OCI-M2 (cell line): ENCODE measurements around the gene GTF2F2.

Source experiments
- DNase-seq: peaks from one replicate; lab custom pipeline; 2025; ENCODE audit not compliant: unreplicated experiment; lab: John Stamatoyannopoulos, UW

Gene GTF2F2

GRCh38 chr13:45120967-45121831 lies 889 bp downstream of the GTF2F2 start:
- no peak for DNase-seq

DNA sequence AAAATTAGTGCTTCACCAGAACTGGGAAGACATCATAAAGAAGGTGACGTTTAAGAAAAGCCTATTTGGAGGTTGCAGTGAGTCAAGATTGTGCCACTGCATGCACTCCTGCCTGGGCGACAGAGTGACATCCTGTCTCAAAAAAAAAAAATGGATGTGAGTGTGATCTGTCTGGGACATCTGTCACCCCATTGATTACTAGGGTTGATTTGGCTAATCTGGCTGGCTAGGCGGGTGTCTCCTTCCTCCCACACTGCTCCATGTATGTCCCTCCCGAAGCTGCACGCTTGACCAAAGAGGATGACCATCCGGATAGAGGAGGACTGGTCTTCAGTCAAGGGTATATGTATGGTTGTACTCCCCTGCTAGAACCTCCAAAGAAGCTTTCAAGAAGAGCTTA lies 2.6 kb downstream of the GTF2F2 start:
- DNase-seq, result no peak

- DNase-seq, result no peak
Observed at GRCh38 chr13:45132369-45133064, 12.2 kb downstream of the GTF2F2 start.

GRCh38 chr13:45133396-45134118 lies 13.2 kb downstream of the GTF2F2 start:
- no peak for DNase-seq

GRCh38 chr13:45136741-45137504 lies 16.6 kb downstream of the GTF2F2 start:
- no peak for DNase-seq

DNA sequence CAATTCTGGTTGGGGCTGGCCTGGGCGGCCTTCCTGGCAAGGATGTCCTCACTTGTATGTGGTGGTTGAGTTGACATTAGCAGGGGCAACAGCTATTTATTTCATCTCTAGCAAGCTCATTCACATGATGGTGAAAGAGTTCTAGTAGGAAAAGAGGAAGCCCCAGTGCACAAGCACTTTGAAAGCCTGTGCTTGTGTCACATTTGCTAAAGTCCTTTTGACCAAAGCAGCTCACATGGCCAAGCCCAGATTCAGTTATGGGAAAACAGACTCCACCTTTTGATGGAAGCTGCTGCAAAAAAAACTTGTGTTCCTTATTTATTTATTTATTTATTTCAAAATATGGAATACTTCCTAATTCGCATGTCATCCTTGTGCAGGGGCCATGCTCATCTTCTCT lies 17.2 kb downstream of the GTF2F2 start:
- no peak for DNase-seq

DNA sequence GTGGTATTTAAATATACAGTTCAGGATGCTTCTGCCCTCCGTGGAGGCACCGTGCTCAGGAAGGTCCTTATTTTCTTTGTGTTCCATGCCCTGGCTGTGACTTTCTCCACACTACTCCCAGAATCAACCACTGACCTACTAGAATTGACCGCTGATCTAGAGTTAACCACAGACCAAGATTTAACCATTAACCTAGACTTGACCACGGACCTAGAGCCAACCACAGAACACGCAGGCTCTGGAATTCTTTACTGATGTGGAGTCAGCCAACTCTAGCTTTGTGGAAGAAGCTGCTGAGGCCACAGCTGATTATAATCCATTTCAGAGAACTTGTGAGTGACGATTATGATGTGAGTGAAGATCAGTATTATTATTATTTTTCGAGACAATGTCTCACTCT lies 18.0 kb downstream of the GTF2F2 start:
- DNase-seq, result no peak

DNA sequence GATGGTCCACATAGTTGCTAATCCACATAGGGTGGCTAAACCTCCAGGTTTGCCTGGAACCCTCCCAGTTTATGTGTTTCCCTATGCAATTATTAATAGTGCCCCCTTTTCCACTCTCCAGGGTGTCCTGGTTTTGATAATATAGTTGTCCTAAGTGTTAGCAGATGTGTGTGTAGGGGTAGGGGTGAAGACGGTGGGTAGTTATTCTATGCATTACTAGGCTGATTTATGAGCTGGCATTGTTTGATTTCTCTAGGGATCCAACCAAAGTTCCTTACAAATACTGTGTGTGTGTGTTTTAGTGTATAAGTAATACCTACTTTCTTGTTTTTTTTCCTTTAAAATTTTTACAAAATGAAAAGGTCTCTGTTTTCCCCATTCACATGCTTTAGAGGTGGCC lies 21.1 kb downstream of the GTF2F2 start:
- no peak for DNase-seq

GRCh38 chr13:45142440-45143345 lies 22.4 kb downstream of the GTF2F2 start:
- no peak for DNase-seq

GRCh38 chr13:45143346-45143751 lies 23.0 kb downstream of the GTF2F2 start:
- no peak for DNase-seq

- DNase-seq, result no peak
Observed at GRCh38 chr13:45149964-45150363, 29.7 kb downstream of the GTF2F2 start.

- DNase-seq, result no peak
Observed at GRCh38 chr13:45156565-45157361, 36.5 kb downstream of the GTF2F2 start.

DNA sequence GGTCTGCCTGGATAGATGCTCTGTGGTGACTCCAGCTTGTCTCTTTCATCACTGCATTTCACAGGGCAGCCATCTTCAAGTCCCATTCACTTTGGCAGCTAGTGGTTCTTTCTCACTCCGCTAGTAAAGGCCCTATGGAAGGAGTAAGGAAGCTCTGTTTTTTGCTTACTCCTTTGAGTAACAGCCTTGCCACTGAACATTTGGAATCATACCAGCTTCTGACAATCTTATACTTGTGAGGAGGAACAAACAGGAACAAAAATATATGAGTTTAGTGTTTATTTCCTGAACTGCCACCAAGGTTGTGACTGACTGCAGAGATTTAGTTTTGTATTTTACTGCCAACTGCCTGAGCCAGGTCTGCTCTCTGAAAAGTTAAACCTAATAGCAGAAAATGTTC lies 41.9 kb downstream of the GTF2F2 start:
- no peak for DNase-seq

GRCh38 chr13:45162821-45163220 lies 42.5 kb downstream of the GTF2F2 start:
- DNase-seq, result no peak

GRCh38 chr13:45166858-45167257 lies 46.5 kb downstream of the GTF2F2 start:
- no peak for DNase-seq

- DNase-seq, result no peak
Observed at GRCh38 chr13:45167611-45168554, 47.6 kb downstream of the GTF2F2 start.

GRCh38 chr13:45168555-45168930 lies 48.2 kb downstream of the GTF2F2 start:
- no peak for DNase-seq

DNA sequence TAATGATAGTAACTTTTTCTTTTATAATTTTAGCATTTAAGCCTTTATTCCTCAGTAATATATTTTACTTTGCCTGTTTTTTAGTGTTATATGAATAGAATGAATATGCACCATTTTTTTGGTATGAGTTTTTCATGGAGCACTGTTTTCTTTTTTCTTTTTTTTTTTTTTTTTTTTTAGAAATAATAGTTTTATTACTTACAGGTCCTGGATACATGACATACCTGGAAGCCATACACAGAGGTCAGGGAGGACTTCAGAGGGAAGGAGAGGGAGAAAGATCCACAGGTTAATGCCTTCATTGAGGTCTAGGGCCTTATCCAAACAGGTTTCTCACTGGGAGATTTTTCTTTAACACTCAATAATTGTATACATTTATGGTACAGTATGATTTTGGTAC lies 54.2 kb downstream of the GTF2F2 start:
- DNase-seq, result no peak
